ENCODE measurements around the gene RYR1.

RYR1 gene

DNA sequence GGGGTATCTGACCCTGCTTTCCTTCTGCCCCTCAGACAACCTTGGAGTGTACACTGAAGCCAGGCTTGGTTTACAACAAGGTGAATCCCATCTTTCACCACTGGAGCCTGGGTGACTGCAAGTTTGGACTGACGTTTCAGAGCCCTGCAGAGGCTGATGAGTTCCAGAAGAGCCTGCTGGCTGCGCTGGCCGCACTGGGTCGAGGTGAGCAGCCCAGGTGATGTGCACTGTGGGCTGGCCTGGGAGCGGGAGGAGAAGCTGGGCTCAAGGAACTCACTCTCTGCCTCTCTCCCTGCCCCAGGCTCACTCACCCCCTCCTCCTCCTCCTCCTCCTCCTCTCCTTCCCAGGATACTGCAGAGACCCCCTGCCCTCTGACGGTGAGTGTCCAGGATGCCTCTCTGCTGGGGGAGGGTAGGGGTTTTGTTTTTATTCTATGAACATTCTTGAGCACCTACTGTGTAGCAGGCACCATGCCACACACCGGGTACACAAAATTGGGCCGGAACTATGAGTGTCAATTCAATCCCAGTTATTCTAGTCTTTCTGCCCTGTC lies 41.5 kb upstream of the RYR1 start:
- DNase-seq (ENCODE audit: low read depth), result no peak
- H3K4me3 ChIP-seq (ENCODE audit: low read depth, low read length), result no peak overlapping the region
- TF ChIP-seq, protein P1, sequence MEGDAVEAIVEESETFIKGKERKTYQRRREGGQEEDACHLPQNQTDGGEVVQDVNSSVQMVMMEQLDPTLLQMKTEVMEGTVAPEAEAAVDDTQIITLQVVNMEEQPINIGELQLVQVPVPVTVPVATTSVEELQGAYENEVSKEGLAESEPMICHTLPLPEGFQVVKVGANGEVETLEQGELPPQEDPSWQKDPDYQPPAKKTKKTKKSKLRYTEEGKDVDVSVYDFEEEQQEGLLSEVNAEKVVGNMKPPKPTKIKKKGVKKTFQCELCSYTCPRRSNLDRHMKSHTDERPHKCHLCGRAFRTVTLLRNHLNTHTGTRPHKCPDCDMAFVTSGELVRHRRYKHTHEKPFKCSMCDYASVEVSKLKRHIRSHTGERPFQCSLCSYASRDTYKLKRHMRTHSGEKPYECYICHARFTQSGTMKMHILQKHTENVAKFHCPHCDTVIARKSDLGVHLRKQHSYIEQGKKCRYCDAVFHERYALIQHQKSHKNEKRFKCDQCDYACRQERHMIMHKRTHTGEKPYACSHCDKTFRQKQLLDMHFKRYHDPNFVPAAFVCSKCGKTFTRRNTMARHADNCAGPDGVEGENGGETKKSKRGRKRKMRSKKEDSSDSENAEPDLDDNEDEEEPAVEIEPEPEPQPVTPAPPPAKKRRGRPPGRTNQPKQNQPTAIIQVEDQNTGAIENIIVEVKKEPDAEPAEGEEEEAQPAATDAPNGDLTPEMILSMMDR (IDR thresholded peaks at IDR 0.05; ENCODE audit: low read depth, low read length, missing control alignments), result no peak

- no peak for DNase-seq (ENCODE audit: low read depth)
- H3K4me3 ChIP-seq (ENCODE audit: low read depth, low read length), result no peak overlapping the region
- TF ChIP-seq, protein P1 (IDR thresholded peaks at IDR 0.05; ENCODE audit: low read depth, low read length, missing control alignments), result no peak
Measured at GRCh38 chr19:38392707-38393308, 40.7 kb upstream of the RYR1 start.

DNA sequence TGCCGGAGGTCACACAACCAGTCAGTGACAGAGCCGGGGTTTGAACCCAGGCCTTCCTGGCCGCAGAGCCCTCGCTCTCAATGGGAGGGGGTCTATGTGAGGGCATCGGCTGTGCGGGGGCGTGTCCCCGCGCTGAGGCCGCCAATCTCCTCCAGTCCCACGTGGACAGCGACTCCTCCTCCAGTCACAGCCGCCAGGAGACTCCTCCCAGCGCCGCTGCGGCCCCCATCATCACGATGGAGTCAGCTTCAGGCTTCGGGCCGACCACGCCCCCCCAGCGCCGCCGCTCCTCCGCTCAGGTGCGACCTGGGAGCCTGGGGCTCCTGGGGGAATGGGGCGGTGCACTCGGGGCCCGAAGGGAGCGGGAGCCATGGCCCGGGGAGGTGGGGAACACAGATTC lies 39.0 kb upstream of the RYR1 start:
- no peak for DNase-seq (ENCODE audit: low read depth)
- H3K4me3 ChIP-seq (ENCODE audit: low read depth, low read length), result no peak overlapping the region
- TF ChIP-seq, protein P1 (IDR thresholded peaks at IDR 0.05; ENCODE audit: low read depth, low read length, missing control alignments), result no peak

DNA sequence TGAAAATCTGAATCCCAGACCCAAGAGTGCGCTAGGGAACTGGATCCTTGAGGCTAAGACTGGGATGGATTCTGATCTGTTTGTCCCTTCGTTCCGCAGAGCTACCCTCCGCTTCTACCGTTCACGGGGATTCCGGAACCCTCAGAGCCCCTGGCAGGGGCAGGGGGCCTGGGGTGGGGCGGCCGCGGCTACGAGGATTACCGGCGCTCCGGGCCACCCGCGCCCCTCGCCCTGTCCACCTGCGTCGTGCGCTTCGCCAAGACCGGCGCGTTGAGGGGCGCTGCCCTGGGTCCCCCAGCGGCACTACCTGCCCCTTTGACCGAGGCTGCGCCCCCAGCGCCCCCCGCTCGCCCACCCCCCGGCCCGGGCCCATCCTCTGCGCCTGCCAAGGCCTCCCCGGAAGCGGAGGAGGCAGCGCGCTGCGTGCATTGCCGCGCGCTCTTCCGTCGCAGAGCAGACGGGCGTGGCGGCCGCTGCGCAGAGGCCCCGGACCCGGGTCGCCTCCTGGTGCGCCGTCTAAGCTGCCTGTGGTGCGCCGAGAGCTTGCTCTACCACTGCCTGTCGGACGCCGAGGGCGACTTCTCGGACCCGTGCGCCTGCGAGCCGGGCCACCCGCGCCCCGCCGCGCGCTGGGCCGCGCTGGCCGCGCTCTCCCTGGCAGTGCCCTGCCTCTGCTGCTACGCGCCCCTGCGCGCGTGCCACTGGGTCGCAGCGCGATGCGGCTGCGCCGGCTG lies 37.9 kb upstream of the RYR1 start:
- TF ChIP-seq, protein P1 (IDR thresholded peaks at IDR 0.05; ENCODE audit: low read depth, low read length, missing control alignments), result no peak
- DNase-seq (ENCODE audit: low read depth), result no peak
- no peak overlapping the region for H3K4me3 ChIP-seq (ENCODE audit: low read depth, low read length)

DNA sequence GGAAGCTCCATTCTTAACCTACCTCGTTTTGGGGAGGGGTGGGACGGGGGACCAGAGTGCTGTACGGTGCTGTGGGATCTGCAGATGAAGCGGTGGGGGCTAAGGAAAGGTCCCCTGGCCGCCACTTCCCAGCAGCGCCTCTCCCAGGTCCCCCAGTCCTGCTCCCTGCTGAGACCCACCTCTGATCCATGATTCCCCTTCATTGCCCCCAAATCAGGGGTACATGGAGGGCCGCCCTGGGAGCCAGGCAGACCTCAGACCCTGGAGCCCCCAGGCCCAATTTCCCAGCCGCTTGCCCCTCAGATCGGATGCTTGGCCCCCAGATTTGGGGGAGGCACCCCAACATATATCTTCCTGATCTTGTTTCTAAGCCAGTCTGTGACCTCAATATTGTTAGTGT lies 34.4 kb upstream of the RYR1 start:
- DNase-seq (ENCODE audit: low read depth), result no peak
- TF ChIP-seq, protein P1 (IDR thresholded peaks at IDR 0.05; ENCODE audit: low read depth, low read length, missing control alignments), result no peak
- no peak overlapping the region for H3K4me3 ChIP-seq (ENCODE audit: low read depth, low read length)

- H3K4me3 ChIP-seq (ENCODE audit: low read depth, low read length), result no peak overlapping the region
- no peak for DNase-seq (ENCODE audit: low read depth)
- TF ChIP-seq, protein P1 (IDR thresholded peaks at IDR 0.05; ENCODE audit: low read depth, low read length, missing control alignments), result no peak
Measured at GRCh38 chr19:38399537-38399936, 34.0 kb upstream of the RYR1 start.

Data from GM12864 (cell line).